K562 (cell line): ENCODE data around the gene TTC33. TPM values are rescaled to one million over a fixed set of nuclear protein-coding genes. Genes with fewer than 3 reads are reported as not detected.
"Not testable (repeated sequence)": the region's sequence is repeated elsewhere in the genome, so short reads cannot be mapped to it uniquely, and the experiment has no call there.

Experiments used
- ATAC-seq: fragments of 200-7000 bp; cut with Tn5 transposase; 3 replicates; pipeline ENCODE4 v1.9.1; 2020; ENCODE audit warnings: moderate library complexity
- BruUV-seq: library from RNA; stranded (reverse); fragments of 400-500 nt; replicated peaks from 2 replicates; lab custom pipeline; 2021; lab: Mats Ljungman, UMichigan
- CTCF ChIA-PET: fragments of 300-600 bp; formaldehyde crosslinking; extraction: SDS; loops from one replicate; lab custom pipeline; 2021; ENCODE audit warnings: low intra/inter-chr PET ratio; lab: Yijun Ruan, JAX
- POLR2A ChIA-PET: fragments of 300-600, 350-650 bp; sonication (Branson Sonifier 250); formaldehyde crosslinking; extraction: SDS; loops from one replicate; lab custom pipeline; 2021; ENCODE audit warnings: antibody characterized with exemption, inconsistent platforms; lab: Yijun Ruan, JAX
- DNase-seq, 4 experiments: peaks; one replicate each; pipeline versions ENCODE4 v3.0.0 to v3.0.0-alpha.2; 2011 to 2018; ENCODE audit warnings: low spot score in 3 of 4, mixed read lengths in 3 of 4; ENCODE audit errors: extremely low read depth in 1 of 4
- FAIRE-seq: peaks from 2 replicates; lab custom pipeline; 2011; peaks lifted over from hg19 to GRCh38; lab: Jason Lieb, UNC
- H2AFZ ChIP-seq: 2 replicates; pipeline ENCODE4 v1.6.0; 2011; ENCODE audit warnings: low read depth, low read length, control low read depth, inconsistent platforms
- H3K27ac ChIP-seq: fragments of 200-600 bp; 3 replicates; pipeline ENCODE4 v1.8.0; 2011; ENCODE audit warnings: low read depth, mild to moderate bottlenecking, control low read depth, inconsistent platforms, low read length, moderate library complexity, mixed read lengths; ENCODE audit errors: extremely low read depth
- H3K27me3 ChIP-seq, 2 experiments: fragments of 300-600 bp in 1 of 2; 2 replicates in 1 of 2; 3 replicates in 1 of 2; pipeline versions ENCODE4 v1.6.0 to v1.8.0; 2011; ENCODE audit warnings: inconsistent platforms in 2 of 2, low read length in 2 of 2, mild to moderate bottlenecking in 1 of 2, mixed read lengths in 1 of 2, moderate library complexity in 1 of 2; ENCODE audit not compliant: control insufficient read depth in 2 of 2, insufficient read depth in 2 of 2
- H3K36me3 ChIP-seq: fragments of 300-600 bp; 3 replicates; pipeline ENCODE4 v1.8.0; 2011; ENCODE audit warnings: mild to moderate bottlenecking, low read length, inconsistent platforms; ENCODE audit not compliant: control insufficient read depth, insufficient read depth
- H3K4me1 ChIP-seq, 2 experiments: fragments of 200-600 bp in 1 of 2; replicated peaks in 1 of 2; 2 replicates in 1 of 2; 3 replicates in 1 of 2; pipeline versions ENCODE4 v1.5.1 to v1.8.0; 2011; ENCODE audit warnings: inconsistent platforms in 2 of 2, low read length in 2 of 2, mild to moderate bottlenecking in 1 of 2, mixed read lengths in 1 of 2, moderate library complexity in 1 of 2; ENCODE audit not compliant: control insufficient read depth in 2 of 2, insufficient read depth in 2 of 2
- H3K4me2 ChIP-seq: 2 replicates; pipeline ENCODE4 v1.6.1; 2011; ENCODE audit warnings: low read length, control low read depth, inconsistent platforms, mixed read lengths; ENCODE audit not compliant: insufficient read depth
- H3K4me3 ChIP-seq: fragments of 200-600 bp; sonication (generic), shearing (Covaris generic); 2 replicates; pipeline ENCODE4 v1.5.1; 2016; ENCODE audit warnings: control low read depth, inconsistent platforms
- H3K79me2 ChIP-seq: fragments of 200-600 bp; 3 replicates; pipeline ENCODE4 v1.8.0; 2011; ENCODE audit warnings: low read length, inconsistent platforms; ENCODE audit not compliant: control insufficient read depth, insufficient read depth
- H3K9ac ChIP-seq, 2 experiments: 2 replicates each; pipeline versions ENCODE4 v1.6.0 to v1.6.1; 2011; ENCODE audit warnings: low read depth in 2 of 2, low read length in 2 of 2, control low read depth in 1 of 2, inconsistent platforms in 1 of 2, mild to moderate bottlenecking in 1 of 2, mixed read lengths in 1 of 2; ENCODE audit not compliant: insufficient read depth in 1 of 2
- H3K9me1 ChIP-seq: one replicate; pipeline ENCODE4 v1.6.0; 2011; ENCODE audit warnings: inconsistent platforms, mild to moderate bottlenecking, low read length, moderate library complexity; ENCODE audit not compliant: control insufficient read depth, insufficient read depth
- H3K9me3 ChIP-seq: replicated peaks from 2 replicates; pipeline ENCODE4 v1.5.1; 2011; ENCODE audit warnings: low read depth, low read length, inconsistent platforms; ENCODE audit not compliant: control insufficient read depth, insufficient read depth
- H4K20me1 ChIP-seq: replicated peaks from 2 replicates; pipeline ENCODE4 v1.6.1; 2011; ENCODE audit warnings: low read length, inconsistent platforms, mixed read lengths; ENCODE audit not compliant: control insufficient read depth, insufficient read depth
- ZNF707 ChIP-seq: fragments of 250-450 bp; sonication (Bioruptor Pico); conservative IDR thresholded peaks from 2 replicates; pipeline ENCODE4 v1.8.0; 2022; ENCODE audit warnings: inconsistent platforms, mild to moderate bottlenecking, moderate library complexity
- WGBS: fragments of 100-300 bp; shearing (Covaris generic); methylation state at CpG from one replicate; pipeline ENCODE4 v1.1.6; 2016; ENCODE audit warnings: low coverage, mixed read lengths; ENCODE audit not compliant: insufficient coverage; ENCODE audit errors: missing lambda C conversion rate; 5-methylcytosine and 5-hydroxymethylcytosine counted together
- in situ Hi-C: fragments of 300-500 bp; cut with MboI; formaldehyde crosslinking; loops from 4 replicates; pipeline ENCODE4 v1.15.0; 2018; ENCODE audit warnings: inconsistent platforms, mixed read lengths
- intact Hi-C: fragments of 100-400 bp; cut with micrococcal nuclease; formaldehyde crosslinking; loops from 2 replicates; pipeline ENCODE4 v1.14.2; 2022
- polyA plus RNA-seq, 8 experiments: library from polyadenylated mRNA; depleted of rRNA in 4 of 8; stranded (reverse) in 5 of 8; unstranded in 3 of 8; fragments of >200 nt; fragmentation: Nextera tagmentation in 2 of 8; fragmentation: Illumina TruSeq in 1 of 8; extraction: Ambion mirVana in 2 of 8; extraction: Trizol in 1 of 8; gene quantifications; 2 replicates each; pipeline versions ENCODE4 v1.2.1 to v1.2.3, GENCODE V29; 2011 to 2014; ENCODE audit warnings: inconsistent platforms in 1 of 8, missing spikeins in 1 of 8
- total RNA-seq, 7 experiments: library from RNA; depleted of rRNA in 6 of 7; stranded (reverse); fragments of >200 nt in 6 of 7; fragmentation: Illumina TruSeq in 2 of 7; extraction: Trizol in 2 of 7; gene quantifications; 2 replicates each; pipeline versions ENCODE4 v1.2.1 to v1.2.3, GENCODE V29; 2011 to 2021; ENCODE audit warnings: low replicate concordance in 1 of 7
- TF ChIP-seq, protein P1 (sequence below), 2 experiments: fragments of 450-650 bp in 1 of 2; sonication (generic) in 1 of 2; formaldehyde crosslinking in 1 of 2; IDR thresholded peaks; 2 replicates each; pipeline versions ENCODE4 v1.7.1 to v1.9.0; 2016 to 2022; ENCODE audit warnings: inconsistent platforms in 1 of 2, mild to moderate bottlenecking in 1 of 2, missing genetic modification reagents in 1 of 2

TTC33 gene
- total and polyA plus RNA-seq, 9 of the 15 experiments (the other 6 are each of a cell fraction or from before 2014, with no cell fraction given), result 11.5 to 24.9 (median 21.1) TPM

DNA sequence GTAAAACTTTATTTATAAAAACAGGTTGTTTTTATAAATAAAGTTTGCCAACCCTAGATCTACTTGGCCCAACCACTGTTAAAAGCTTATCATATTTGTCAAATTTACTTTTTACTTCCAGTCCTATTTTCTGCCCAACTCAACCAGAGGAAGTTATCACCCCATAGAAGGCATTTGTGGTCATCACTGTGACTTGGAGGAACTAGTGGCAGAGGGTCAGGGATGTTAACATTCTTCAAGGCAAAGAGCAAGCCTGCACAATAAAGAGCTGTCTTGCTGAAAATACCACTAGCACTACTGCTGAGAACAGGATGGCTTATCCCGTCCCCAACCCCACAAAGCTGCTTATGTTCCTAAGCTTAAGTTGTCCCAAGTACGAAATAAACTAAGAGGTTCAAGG is 22.3 kb downstream of the TTC33 start:
- in situ Hi-C loops, result no loop called here
- POLR2A ChIA-PET, result no interaction called here
- Histone ChIP-seq H3K4me1 (peaks cover 0 to 7% of the 10 kb centered on the region in 2 experiments; a peak in 2 of 5 replicates), H3K27me3 (no peaks in the 10 kb centered on the region), H3K9me3 (no peaks in the 10 kb centered on the region)
- no TSS peak for BruUV-seq
- TF ChIP-seq, protein P1, sequence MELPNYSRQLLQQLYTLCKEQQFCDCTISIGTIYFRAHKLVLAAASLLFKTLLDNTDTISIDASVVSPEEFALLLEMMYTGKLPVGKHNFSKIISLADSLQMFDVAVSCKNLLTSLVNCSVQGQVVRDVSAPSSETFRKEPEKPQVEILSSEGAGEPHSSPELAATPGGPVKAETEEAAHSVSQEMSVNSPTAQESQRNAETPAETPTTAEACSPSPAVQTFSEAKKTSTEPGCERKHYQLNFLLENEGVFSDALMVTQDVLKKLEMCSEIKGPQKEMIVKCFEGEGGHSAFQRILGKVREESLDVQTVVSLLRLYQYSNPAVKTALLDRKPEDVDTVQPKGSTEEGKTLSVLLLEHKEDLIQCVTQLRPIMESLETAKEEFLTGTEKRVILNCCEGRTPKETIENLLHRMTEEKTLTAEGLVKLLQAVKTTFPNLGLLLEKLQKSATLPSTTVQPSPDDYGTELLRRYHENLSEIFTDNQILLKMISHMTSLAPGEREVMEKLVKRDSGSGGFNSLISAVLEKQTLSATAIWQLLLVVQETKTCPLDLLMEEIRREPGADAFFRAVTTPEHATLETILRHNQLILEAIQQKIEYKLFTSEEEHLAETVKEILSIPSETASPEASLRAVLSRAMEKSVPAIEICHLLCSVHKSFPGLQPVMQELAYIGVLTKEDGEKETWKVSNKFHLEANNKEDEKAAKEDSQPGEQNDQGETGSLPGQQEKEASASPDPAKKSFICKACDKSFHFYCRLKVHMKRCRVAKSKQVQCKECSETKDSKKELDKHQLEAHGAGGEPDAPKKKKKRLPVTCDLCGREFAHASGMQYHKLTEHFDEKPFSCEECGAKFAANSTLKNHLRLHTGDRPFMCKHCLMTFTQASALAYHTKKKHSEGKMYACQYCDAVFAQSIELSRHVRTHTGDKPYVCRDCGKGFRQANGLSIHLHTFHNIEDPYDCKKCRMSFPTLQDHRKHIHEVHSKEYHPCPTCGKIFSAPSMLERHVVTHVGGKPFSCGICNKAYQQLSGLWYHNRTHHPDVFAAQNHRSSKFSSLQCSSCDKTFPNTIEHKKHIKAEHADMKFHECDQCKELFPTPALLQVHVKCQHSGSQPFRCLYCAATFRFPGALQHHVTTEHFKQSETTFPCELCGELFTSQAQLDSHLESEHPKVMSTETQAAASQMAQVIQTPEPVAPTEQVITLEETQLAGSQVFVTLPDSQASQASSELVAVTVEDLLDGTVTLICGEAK (IDR thresholded peaks at IDR 0.05), result peak; percentile 73
- TF ChIP-seq, protein P1 (CRISPR knock-in tag; IDR thresholded peaks at IDR 0.05), result no peak
- TF ChIP-seq ZNF707 (CRISPR knock-in tag), result no peak
- TF ChIP-seq, all 486 proteins: peak for 1
- H3K9me1 ChIP-seq, result no peaks in the 10 kb centered on the region
- no peak overlapping the region for H3K9ac ChIP-seq
- no peaks in the 10 kb centered on the region for H3K36me3 ChIP-seq
- H4K20me1 ChIP-seq, result peaks cover 3% of the 10 kb centered on the region; the same call in 1 of the 2 replicates
- no peak overlapping the region for H3K27ac ChIP-seq
- no peak overlapping the region for H3K4me3 ChIP-seq
- CTCF ChIA-PET, result no interaction called here
- H3K4me2 ChIP-seq, result no peak overlapping the region
- ATAC-seq (no peak), DNase-seq (no peak), FAIRE-seq (no peak)
- intact Hi-C loops, result loop anchor here (5.0 kb wide), 1 partner anchor 1151 kb away; no protein-coding TSS in a partner anchor
- H3K79me2 ChIP-seq, result no peaks in the 10 kb centered on the region
- 69% methylated on average over 2 of the region's 2 CpGs for WGBS
- no peak overlapping the region for H2AFZ ChIP-seq

- H3K4me2 ChIP-seq, H4K20me1 ChIP-seq, in situ Hi-C loops, CTCF ChIA-PET, H3K4me1 ChIP-seq, FAIRE-seq, H3K9ac ChIP-seq, H3K79me2 ChIP-seq, H3K4me3 ChIP-seq, H3K9me3 ChIP-seq, H3K27me3 ChIP-seq, H2AFZ ChIP-seq, BruUV-seq, H3K36me3 ChIP-seq, H3K9me1 ChIP-seq, intact Hi-C loops, ATAC-seq, H3K27ac ChIP-seq, DNase-seq, POLR2A ChIA-PET: not testable (repeated sequence)
- 100% methylated on average over 12 of the region's 37 CpGs for WGBS
Observed at GRCh38 chr5:40722497-40722911, 33.3 kb downstream of the TTC33 start.
